ENCODE data around the gene MYMK. TPM values are rescaled to one million over a fixed set of nuclear protein-coding genes. Genes with fewer than 3 reads are reported as not detected.

MYMK gene
- total RNA-seq, 4 donors from 2014 or later: not detected

- H3K4me3 ChIP-seq: no peak overlapping the region
- TF ChIP-seq POLR2A (IDR thresholded peaks at IDR 0.05) (no peak), CTCF (IDR thresholded peaks at IDR 0.05 in 4 of 5, conservative IDR thresholded peaks at IDR 0.05 in 1 of 5) (no peak)
These were observed 22.4 kb upstream of the MYMK start for GRCh38 chr9:133547116-133547515.

GRCh38 chr9:133546287-133546680 lies 21.5 kb upstream of the MYMK start:
- Histone ChIP-seq H3K36me3 (no peaks in the 10 kb centered on the region), H3K9me3 (no peaks in the 10 kb centered on the region), H3K4me1 (peaks cover 3 to 12% of the 10 kb centered on the region in 2 donors), H3K27ac (no peak overlapping the region), H3K4me3 (no peak overlapping the region), H3K27me3 (no peaks in the 10 kb centered on the region)
- intact Hi-C loops (cut with DNase I; ENCODE audit: low total_unique reads) (no loop called here), in situ Hi-C loops (cut with MboI; ENCODE audit: low sequenced_read_pairs in 4 of 4) (loop anchor here in 2 of 4 donors (25.0 kb wide), 1 partner anchor 191 kb away; the partner anchor contains the start of gene SARDH (in 2 of the 2))
- TF ChIP-seq POLR2A (IDR thresholded peaks at IDR 0.05) (no peak), CTCF (IDR thresholded peaks at IDR 0.05 in 4 of 5, conservative IDR thresholded peaks at IDR 0.05 in 1 of 5) (no peak)
- DNase-seq (no peak), ATAC-seq (no peak)

More at GRCh38 chr9:133547116-133547515, 22.4 kb upstream of the MYMK start:
- in situ Hi-C loops (cut with MboI; ENCODE audit: low sequenced_read_pairs in 4 of 4) (loop anchor here in 2 of 4 donors (25.0 kb wide), 1 partner anchor 190 kb away; the partner anchor contains the start of gene SARDH (in 2 of the 2)), intact Hi-C loops (cut with DNase I; ENCODE audit: low total_unique reads) (no loop called here)
- H3K4me1 ChIP-seq: peaks cover 3 to 12% of the 10 kb centered on the region in 2 donors
- no peak overlapping the region for H3K27ac ChIP-seq
- no peak for DNase-seq
- H3K9me3 ChIP-seq: no peaks in the 10 kb centered on the region
- no peak for ATAC-seq
- H3K27me3 ChIP-seq: no peaks in the 10 kb centered on the region
- H3K36me3 ChIP-seq: no peaks in the 10 kb centered on the region

- Histone ChIP-seq H3K4me1 (peaks cover 3 to 12% of the 10 kb centered on the region in 2 donors), H3K36me3 (no peaks in the 10 kb centered on the region), H3K27ac (peak overlapping the region in 1 of 4 donors; percentile 13), H3K27me3 (no peaks in the 10 kb centered on the region), H3K9me3 (no peaks in the 10 kb centered on the region), H3K4me3 (no peak overlapping the region)
- TF ChIP-seq CTCF (IDR thresholded peaks at IDR 0.05 in 4 of 5, conservative IDR thresholded peaks at IDR 0.05 in 1 of 5): no peak
- no peak for TF ChIP-seq POLR2A (IDR thresholded peaks at IDR 0.05)
- DNase-seq (no peak), ATAC-seq (peak in 1 of 2 donors; percentile 27)
- intact Hi-C loops (cut with DNase I; ENCODE audit: low total_unique reads) (no loop called here), in situ Hi-C loops (cut with MboI; ENCODE audit: low sequenced_read_pairs in 4 of 4) (loop anchor here in 2 of 4 donors (25.0 kb wide), 1 partner anchor 192 kb away; the partner anchor contains the start of gene SARDH (in 2 of the 2))
These were observed 20.9 kb upstream of the MYMK start for GRCh38 chr9:133545494-133546286.

GRCh38 chr9:133543772-133544467 lies 19.2 kb upstream of the MYMK start:
- peaks cover 3 to 15% of the 10 kb centered on the region in 2 donors for H3K4me1 ChIP-seq
- peaks cover 0 to 4% (median 0%) of the 10 kb centered on the region in 3 donors for H3K27me3 ChIP-seq
- no peaks in the 10 kb centered on the region for H3K36me3 ChIP-seq
- in situ Hi-C loops (cut with MboI; ENCODE audit: low sequenced_read_pairs in 4 of 4) (loop anchor here in 2 of 4 donors (25.0 kb wide), 1 partner anchor 193 kb away; the partner anchor contains the start of gene SARDH (in 2 of the 2)), intact Hi-C loops (cut with DNase I; ENCODE audit: low total_unique reads) (no loop called here)
- no peak overlapping the region for H3K27ac ChIP-seq
- TF ChIP-seq POLR2A (IDR thresholded peaks at IDR 0.05) (no peak), CTCF (IDR thresholded peaks at IDR 0.05 in 4 of 5, conservative IDR thresholded peaks at IDR 0.05 in 1 of 5) (no peak)
- ATAC-seq (no peak), DNase-seq (no peak)
- no peaks in the 10 kb centered on the region for H3K9me3 ChIP-seq
- no peak overlapping the region for H3K4me3 ChIP-seq
